ENCODE results near the gene TUBB.
"Not testable (repeated sequence)": the region's sequence is repeated elsewhere in the genome, so short reads cannot be mapped to it uniquely, and the experiment has no call there.

TUBB gene

DNA sequence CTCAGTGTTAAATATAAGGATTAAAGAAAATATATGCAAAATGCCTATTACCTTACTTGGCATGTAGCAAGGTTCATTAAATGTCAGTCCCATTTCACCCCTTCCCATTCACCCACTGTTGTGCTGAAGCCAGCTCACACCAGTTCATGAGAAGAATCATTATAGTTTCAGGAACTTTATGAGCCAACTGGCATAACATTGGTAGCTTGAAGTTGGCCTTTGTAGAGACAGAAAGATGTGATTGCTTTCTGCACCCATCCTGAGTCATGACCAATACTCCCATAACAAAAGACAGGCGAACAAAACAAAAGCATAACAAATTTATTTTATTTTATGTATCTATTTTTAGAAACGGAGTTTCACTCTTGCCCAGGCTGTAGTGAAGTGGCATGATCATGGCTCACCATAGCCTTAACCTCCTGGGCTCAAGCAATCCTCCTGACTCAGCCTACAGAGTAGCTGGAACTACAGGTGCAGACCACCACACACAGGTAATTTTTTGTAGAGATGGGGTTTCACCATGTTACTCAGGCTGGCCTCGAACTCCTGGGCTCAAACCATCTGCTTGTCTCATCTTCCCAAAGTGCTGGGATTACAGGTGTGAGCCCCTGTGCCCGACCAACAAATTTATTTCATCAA is 41.8 kb downstream of the TUBB start:
- no peak for DNase-seq
- Histone ChIP-seq H4K91ac (ENCODE audit: low read length) (no peak overlapping the region), H2BK15ac (ENCODE audit: low read depth, poor library complexity, severe bottlenecking) (no peak overlapping the region), H3K79me1 (replicated peaks; ENCODE audit: low read length, poor library complexity, severe bottlenecking) (peaks cover 6% of the 10 kb centered on the region), H2AK5ac (ENCODE audit: low read length, severe bottlenecking) (peak overlapping the region; percentile 99), H3K36me3 (ENCODE audit: control insufficient read depth in 1 of 2, insufficient read depth in 2 of 2, low read depth in 1 of 2, low read length in 2 of 2) (no peaks in the 10 kb centered on the region), H2BK5ac (ENCODE audit: low read depth, low read length, poor library complexity, severe bottlenecking) (peak overlapping the region; percentile 80), H3K27ac (ENCODE audit: low read length, poor library complexity, severe bottlenecking) (peak overlapping the region; percentile 82), H3K27me3 (ENCODE audit: control insufficient read depth in 1 of 2, insufficient read depth in 1 of 2, low read length in 2 of 2) (no peaks in the 10 kb centered on the region), H3K4ac (ENCODE audit: low read depth in 1 of 2, low read length in 2 of 2) (peak overlapping the region in 1 of 2 experiments; percentile 51), H3K4me1 (ENCODE audit: control insufficient read depth, insufficient read depth, low read depth, low read length) (peaks cover 17% of the 10 kb centered on the region), H2AFZ (ENCODE audit: low read depth, low read length) (no peak overlapping the region), H3K4me3 (ENCODE audit: insufficient read depth in 1 of 2, low read depth in 1 of 2, low read length in 2 of 2) (no peak overlapping the region), H2BK12ac (ENCODE audit: low read length in 2 of 2) (no peak overlapping the region), H3K14ac (ENCODE audit: low read length in 2 of 2) (no peak overlapping the region), H4K8ac (ENCODE audit: low read length) (no peak overlapping the region), H3K4me2 (ENCODE audit: low read length, poor library complexity, severe bottlenecking) (no peak overlapping the region), H3K9ac (ENCODE audit: low read length) (no peak overlapping the region), H3K9me3 (ENCODE audit: control insufficient read depth, low read length) (no peaks in the 10 kb centered on the region), H3K23ac (ENCODE audit: low read length in 2 of 2) (no peak overlapping the region), H3K18ac (ENCODE audit: low read depth in 1 of 2, low read length in 2 of 2) (peak overlapping the region in 1 of 2 experiments; percentile 40), H2BK120ac (ENCODE audit: low read depth, low read length) (no peak overlapping the region)
- 100% methylated on average over 3 of the region's 4 CpGs for WGBS

DNA sequence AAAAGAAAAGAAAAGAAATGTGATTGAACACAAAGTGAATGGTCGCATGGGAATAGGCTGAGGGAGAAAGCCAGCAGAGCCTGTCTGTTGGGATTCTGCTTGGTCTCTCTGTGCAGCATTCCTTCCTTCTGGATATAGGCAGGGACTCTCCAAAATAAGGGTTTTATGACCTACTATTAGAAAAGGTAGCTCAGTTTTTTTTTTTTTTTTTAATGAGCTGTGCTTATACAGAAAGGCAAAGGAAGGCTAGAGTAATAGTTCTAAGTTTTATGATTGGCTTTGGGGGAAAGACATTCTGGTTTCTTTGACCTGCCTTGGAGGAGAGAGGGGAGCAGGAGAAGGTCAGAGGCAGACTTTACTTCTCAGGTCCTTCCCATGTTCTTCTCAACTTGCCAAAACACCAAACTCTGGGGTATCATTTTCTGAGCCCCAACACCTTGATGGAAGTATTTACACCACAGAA is 43.0 kb downstream of the TUBB start:
- H3K4ac ChIP-seq (ENCODE audit: low read depth in 1 of 2, low read length in 2 of 2) = peak overlapping the region; percentile 80 to 96
- H3K4me3 ChIP-seq (ENCODE audit: insufficient read depth in 1 of 2, low read depth in 1 of 2, low read length in 2 of 2) = no peak overlapping the region
- H2BK5ac ChIP-seq (ENCODE audit: low read depth, low read length, poor library complexity, severe bottlenecking) = peak overlapping the region; percentile 100
- no peaks in the 10 kb centered on the region for H3K9me3 ChIP-seq (ENCODE audit: control insufficient read depth, low read length)
- H3K36me3 ChIP-seq (ENCODE audit: control insufficient read depth in 1 of 2, insufficient read depth in 2 of 2, low read depth in 1 of 2, low read length in 2 of 2) = no peaks in the 10 kb centered on the region
- peak overlapping the region; percentile 86 for H2BK120ac ChIP-seq (ENCODE audit: low read depth, low read length)
- no peaks in the 10 kb centered on the region for H3K27me3 ChIP-seq (ENCODE audit: control insufficient read depth in 1 of 2, insufficient read depth in 1 of 2, low read length in 2 of 2)
- peak overlapping the region; percentile 98 for H2AK5ac ChIP-seq (ENCODE audit: low read length, severe bottlenecking)
- H3K4me1 ChIP-seq (ENCODE audit: control insufficient read depth, insufficient read depth, low read depth, low read length) = peaks cover 17% of the 10 kb centered on the region
- no peak overlapping the region for H2BK15ac ChIP-seq (ENCODE audit: low read depth, poor library complexity, severe bottlenecking)
- peak overlapping the region; percentile 20 for H2AFZ ChIP-seq (ENCODE audit: low read depth, low read length)
- H3K27ac ChIP-seq (ENCODE audit: low read length, poor library complexity, severe bottlenecking) = peak overlapping the region; percentile 99
- peak overlapping the region; percentile 95 for H4K8ac ChIP-seq (ENCODE audit: low read length)
- peak overlapping the region; percentile 19 for H3K4me2 ChIP-seq (ENCODE audit: low read length, poor library complexity, severe bottlenecking)
- H3K18ac ChIP-seq (ENCODE audit: low read depth in 1 of 2, low read length in 2 of 2) = peak overlapping the region; percentile 73 to 83
- no peak for DNase-seq
- 94% methylated on average over 1 of the region's 1 CpG for WGBS
- H3K79me1 ChIP-seq (replicated peaks; ENCODE audit: low read length, poor library complexity, severe bottlenecking) = peaks cover 5% of the 10 kb centered on the region
- no peak overlapping the region for H4K91ac ChIP-seq (ENCODE audit: low read length)
- H2BK12ac ChIP-seq (ENCODE audit: low read length in 2 of 2) = peak overlapping the region; percentile 92 to 97
- H3K9ac ChIP-seq (ENCODE audit: low read length) = no peak overlapping the region
- H3K14ac ChIP-seq (ENCODE audit: low read length in 2 of 2) = no peak overlapping the region
- H3K23ac ChIP-seq (ENCODE audit: low read length in 2 of 2) = no peak overlapping the region

DNA sequence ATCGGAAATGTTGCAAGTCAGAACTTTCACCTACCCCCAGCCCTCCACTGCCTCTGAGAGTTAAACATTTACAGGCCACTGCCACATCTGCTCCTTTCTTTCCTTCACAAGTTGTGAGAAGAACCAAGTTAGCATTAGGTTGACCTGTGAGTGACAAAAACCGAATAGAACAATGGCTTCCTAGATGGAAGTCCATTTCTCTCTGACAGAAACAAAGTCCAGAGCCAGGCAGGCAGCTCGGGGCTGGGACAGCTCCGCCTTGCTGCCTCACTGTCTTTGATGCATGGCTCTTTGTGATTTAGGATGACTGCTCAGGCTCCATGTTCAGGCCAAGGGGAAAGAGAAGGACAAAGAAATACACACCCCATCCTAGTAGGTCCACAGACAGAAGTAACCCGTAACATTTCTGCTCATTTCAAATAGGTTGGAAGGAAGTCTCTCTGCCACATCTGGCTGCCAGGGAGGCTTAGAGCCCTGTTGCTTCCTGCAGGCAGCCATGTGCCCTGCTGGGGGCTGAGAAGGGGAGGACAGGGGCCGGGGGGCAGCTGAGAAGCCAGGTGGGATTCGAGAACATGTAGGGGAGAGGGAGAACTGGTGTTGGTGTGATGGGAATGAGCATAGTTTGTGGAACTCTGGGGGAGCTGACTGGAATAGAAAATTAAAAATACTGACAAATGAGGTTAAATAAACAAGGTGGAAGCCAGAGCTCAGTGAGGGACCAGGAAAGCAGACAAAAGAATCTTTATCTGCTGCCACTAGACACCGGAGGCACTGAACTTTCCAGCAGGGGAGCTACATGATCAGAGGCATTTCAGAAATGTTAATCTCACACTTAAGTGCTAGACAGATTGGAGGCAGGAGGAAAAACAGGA is 43.7 kb downstream of the TUBB start:
- Histone ChIP-seq H3K9me3 (ENCODE audit: control insufficient read depth, low read length) (no peaks in the 10 kb centered on the region), H2AK5ac (ENCODE audit: low read length, severe bottlenecking) (peak overlapping the region; percentile 98), H3K23ac (ENCODE audit: low read length in 2 of 2) (no peak overlapping the region), H3K4me3 (ENCODE audit: insufficient read depth in 1 of 2, low read depth in 1 of 2, low read length in 2 of 2) (no peak overlapping the region), H2AFZ (ENCODE audit: low read depth, low read length) (peak overlapping the region; percentile 20), H3K27ac (ENCODE audit: low read length, poor library complexity, severe bottlenecking) (peak overlapping the region; percentile 99), H4K91ac (ENCODE audit: low read length) (peak overlapping the region; percentile 96), H3K27me3 (ENCODE audit: control insufficient read depth in 1 of 2, insufficient read depth in 1 of 2, low read length in 2 of 2) (no peaks in the 10 kb centered on the region), H3K36me3 (ENCODE audit: control insufficient read depth in 1 of 2, insufficient read depth in 2 of 2, low read depth in 1 of 2, low read length in 2 of 2) (no peaks in the 10 kb centered on the region), H3K9ac (ENCODE audit: low read length) (no peak overlapping the region), H3K79me1 (replicated peaks; ENCODE audit: low read length, poor library complexity, severe bottlenecking) (peaks cover 5% of the 10 kb centered on the region), H2BK5ac (ENCODE audit: low read depth, low read length, poor library complexity, severe bottlenecking) (peak overlapping the region; percentile 100), H2BK120ac (ENCODE audit: low read depth, low read length) (peak overlapping the region; percentile 86), H2BK12ac (ENCODE audit: low read length in 2 of 2) (peak overlapping the region; percentile 92 to 97), H4K8ac (ENCODE audit: low read length) (peak overlapping the region; percentile 95), H3K4me2 (ENCODE audit: low read length, poor library complexity, severe bottlenecking) (peak overlapping the region; percentile 19), H3K14ac (ENCODE audit: low read length in 2 of 2) (no peak overlapping the region), H3K4me1 (ENCODE audit: control insufficient read depth, insufficient read depth, low read depth, low read length) (peaks cover 19% of the 10 kb centered on the region), H2BK15ac (ENCODE audit: low read depth, poor library complexity, severe bottlenecking) (peak overlapping the region; percentile 82), H3K18ac (ENCODE audit: low read depth in 1 of 2, low read length in 2 of 2) (peak overlapping the region; percentile 73 to 83), H3K4ac (ENCODE audit: low read depth in 1 of 2, low read length in 2 of 2) (peak overlapping the region; percentile 80 to 96)
- DNase-seq = peak; percentile 41
- 29% methylated on average over 7 of the region's 8 CpGs for WGBS

DNA sequence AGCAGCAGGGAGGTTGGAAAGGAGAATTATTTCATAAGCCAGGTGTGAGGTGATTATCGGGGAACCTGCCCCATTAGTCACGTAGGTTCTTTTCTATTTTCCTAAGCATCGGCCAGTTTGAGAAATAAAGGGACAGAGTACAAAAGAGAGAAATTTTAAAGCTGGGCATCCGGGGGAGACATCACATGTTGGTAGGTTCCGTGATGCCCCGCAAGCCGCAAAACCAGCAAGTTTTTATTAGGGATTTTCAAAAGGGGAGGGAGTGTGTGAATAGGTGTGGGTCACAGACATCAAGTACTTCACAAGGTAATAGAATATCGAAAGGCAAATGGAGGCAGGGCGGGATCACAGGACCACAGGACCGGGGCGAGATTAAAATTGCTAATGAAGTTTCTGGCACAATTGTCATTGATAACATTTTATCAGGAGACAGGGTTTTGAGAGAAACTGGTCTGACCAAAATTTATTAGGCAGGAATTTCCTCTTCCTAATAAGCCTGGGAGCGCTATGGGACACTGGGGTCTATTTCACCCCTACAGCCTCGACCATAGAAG is 44.4 kb downstream of the TUBB start:
- not testable (repeated sequence) for H3K23ac ChIP-seq (ENCODE audit: low read length in 2 of 2); H3K4me2 ChIP-seq (ENCODE audit: low read length, poor library complexity, severe bottlenecking); H3K9me3 ChIP-seq (ENCODE audit: control insufficient read depth, low read length); H2BK15ac ChIP-seq (ENCODE audit: low read depth, poor library complexity, severe bottlenecking); H3K14ac ChIP-seq (ENCODE audit: low read length in 2 of 2); H3K36me3 ChIP-seq (ENCODE audit: control insufficient read depth in 1 of 2, insufficient read depth in 2 of 2, low read depth in 1 of 2, low read length in 2 of 2); H3K4me3 ChIP-seq (ENCODE audit: insufficient read depth in 1 of 2, low read depth in 1 of 2, low read length in 2 of 2); H3K9ac ChIP-seq (ENCODE audit: low read length); H3K79me1 ChIP-seq (replicated peaks; ENCODE audit: low read length, poor library complexity, severe bottlenecking); H3K27me3 ChIP-seq (ENCODE audit: control insufficient read depth in 1 of 2, insufficient read depth in 1 of 2, low read length in 2 of 2); H3K4ac ChIP-seq (ENCODE audit: low read depth in 1 of 2, low read length in 2 of 2); DNase-seq; H2AFZ ChIP-seq (ENCODE audit: low read depth, low read length); H2BK120ac ChIP-seq (ENCODE audit: low read depth, low read length); H4K8ac ChIP-seq (ENCODE audit: low read length); H4K91ac ChIP-seq (ENCODE audit: low read length); H3K18ac ChIP-seq (ENCODE audit: low read depth in 1 of 2, low read length in 2 of 2)
- peak overlapping the region; percentile 71 for H2BK5ac ChIP-seq (ENCODE audit: low read depth, low read length, poor library complexity, severe bottlenecking)
- H3K4me1 ChIP-seq (ENCODE audit: control insufficient read depth, insufficient read depth, low read depth, low read length) = peaks cover 22% of the 10 kb centered on the region
- H2BK12ac ChIP-seq (ENCODE audit: low read length in 2 of 2) = peak overlapping the region in 1 of 2 experiments; percentile 97
- peak overlapping the region; percentile 64 for H2AK5ac ChIP-seq (ENCODE audit: low read length, severe bottlenecking)
- peak overlapping the region; percentile 99 for H3K27ac ChIP-seq (ENCODE audit: low read length, poor library complexity, severe bottlenecking)
- 78% methylated on average over 11 of the region's 13 CpGs for WGBS

Measured in mesenchymal stem cell (in vitro differentiated cells and primary cell).